WTC11 (cell line): ENCODE results near the gene PDE5A. TPM values are rescaled to one million over a fixed set of nuclear protein-coding genes. Genes with fewer than 3 reads are reported as not detected.

Experiments used
- ATAC-seq: fragments of 200-7000 bp; cut with Tn5 transposase; 2 replicates; pipeline ENCODE4 v1.10.0; 2021; ENCODE audit warnings: mild to moderate bottlenecking, moderate library complexity
- CTCF ChIA-PET: fragments of 300-600 bp; sonication (Branson Sonifier 250); formaldehyde crosslinking; loops from one replicate; lab custom pipeline; 2021; ENCODE audit warnings: antibody characterized with exemption; lab: Charles Lee
- POLR2A ChIA-PET: fragments of 350-600 bp; sonication (Branson Sonifier 250); formaldehyde crosslinking; loops from one replicate; lab custom pipeline; 2021; ENCODE audit warnings: antibody characterized with exemption; lab: Charles Lee
- DNase-seq: peaks from one replicate; pipeline ENCODE4 v3.0.0; 2021; ENCODE audit warnings: low spot score
- H3K27ac Mint-ChIP-seq: 2 replicates; pipeline ENCODE4 v1.8.0; 2021; ENCODE audit warnings: mixed read lengths
- H3K27me3 Mint-ChIP-seq: 2 replicates; pipeline ENCODE4 v1.8.0; 2021; ENCODE audit warnings: low read depth, mild to moderate bottlenecking, moderate library complexity, mixed read lengths
- H3K36me3 Mint-ChIP-seq: 2 replicates; pipeline ENCODE4 v1.8.0; 2021; ENCODE audit warnings: mixed read lengths
- H3K4me1 Mint-ChIP-seq: 2 replicates; pipeline ENCODE4 v1.8.0; 2022; ENCODE audit warnings: mixed read lengths
- H3K4me3 Mint-ChIP-seq: 2 replicates; pipeline ENCODE4 v1.8.0; 2021; ENCODE audit warnings: mild to moderate bottlenecking, moderate library complexity, mixed read lengths
- H3K9me3 Mint-ChIP-seq: 2 replicates; pipeline ENCODE4 v1.8.0; 2021; ENCODE audit warnings: mixed read lengths
- CBFB ChIP-seq: sonication (generic); formaldehyde crosslinking; IDR thresholded peaks from 2 replicates; pipeline ENCODE4 v1.8.1; 2022; ENCODE audit warnings: mild to moderate bottlenecking, low read depth, missing genetic modification reagents
- CREB1 ChIP-seq: sonication (generic); formaldehyde crosslinking; IDR thresholded peaks from 2 replicates; pipeline ENCODE4 v1.8.0; 2023; ENCODE audit warnings: mild to moderate bottlenecking, missing genetic modification reagents
- FOXK1 ChIP-seq: sonication (generic); formaldehyde crosslinking; IDR thresholded peaks from 2 replicates; pipeline ENCODE4 v1.8.0; 2022; ENCODE audit warnings: mild to moderate bottlenecking, moderate library complexity, missing genetic modification reagents
- FOXP1 ChIP-seq: sonication (generic); formaldehyde crosslinking; IDR thresholded peaks from 2 replicates; pipeline ENCODE4 v1.8.0; 2022; ENCODE audit warnings: missing genetic modification reagents, mild to moderate bottlenecking, moderate library complexity, borderline replicate concordance
- OVOL2 ChIP-seq: fragments of 250-450 bp; sonication (Bioruptor Pico); IDR thresholded peaks from 2 replicates; pipeline ENCODE4 v1.9.0; 2021; ENCODE audit warnings: mild to moderate bottlenecking, borderline replicate concordance
- SOX15 ChIP-seq: fragments of 250-450 bp; sonication (Bioruptor Pico); IDR thresholded peaks from 2 replicates; pipeline ENCODE4 v1.9.0; 2021; ENCODE audit warnings: mild to moderate bottlenecking
- ZNF121 ChIP-seq: sonication (generic); formaldehyde crosslinking; IDR thresholded peaks from 2 replicates; pipeline ENCODE4 v1.8.0; 2023; ENCODE audit warnings: missing genetic modification reagents
- ZNF416 ChIP-seq: fragments of 250-450 bp; sonication (Bioruptor Pico); IDR thresholded peaks from 2 replicates; pipeline ENCODE4 v1.9.0; 2021; ENCODE audit warnings: mild to moderate bottlenecking, inconsistent platforms
- total RNA-seq: library from RNA; stranded (reverse); gene quantifications from 3 replicates; pipeline ENCODE4 v1.2.3, GENCODE V29; 2021
- TF ChIP-seq, protein P1 (sequence below): fragments of 250-450 bp; sonication (Bioruptor Pico); conservative IDR thresholded peaks from 2 replicates; pipeline ENCODE4 v1.9.0; 2021; ENCODE audit warnings: mild to moderate bottlenecking
- TF ChIP-seq, protein P2 (sequence below): sonication (generic); formaldehyde crosslinking; IDR thresholded peaks from 2 replicates; pipeline ENCODE4 v1.8.0; 2022; ENCODE audit warnings: mild to moderate bottlenecking, missing genetic modification reagents
- TF ChIP-seq, protein P3 (sequence below): sonication (generic); formaldehyde crosslinking; IDR thresholded peaks from 2 replicates; pipeline ENCODE4 v1.8.0; 2022; ENCODE audit warnings: mild to moderate bottlenecking, missing genetic modification reagents
- TF ChIP-seq, protein P4 (sequence below): sonication (generic); formaldehyde crosslinking; IDR thresholded peaks from 2 replicates; pipeline ENCODE4 v1.8.0; 2022; ENCODE audit warnings: mild to moderate bottlenecking, missing genetic modification reagents
- TF ChIP-seq, protein P5 (sequence below): fragments of 250-450 bp; sonication (Bioruptor Pico); IDR thresholded peaks from 2 replicates; pipeline ENCODE4 v1.9.0; 2021; ENCODE audit warnings: mild to moderate bottlenecking
- TF ChIP-seq, protein P6 (sequence below): sonication (generic); formaldehyde crosslinking; IDR thresholded peaks from 2 replicates; pipeline ENCODE4 v1.8.1; 2022; ENCODE audit warnings: mild to moderate bottlenecking, moderate library complexity, missing genetic modification reagents
- TF ChIP-seq, protein P7 (sequence below): sonication (generic); formaldehyde crosslinking; IDR thresholded peaks from 2 replicates; pipeline ENCODE4 v1.8.1; 2022; ENCODE audit warnings: missing genetic modification reagents, borderline replicate concordance
- TF ChIP-seq, protein P8 (sequence below): sonication (generic); formaldehyde crosslinking; IDR thresholded peaks from 2 replicates; pipeline ENCODE4 v1.8.1; 2023; ENCODE audit warnings: mild to moderate bottlenecking, missing genetic modification reagents, borderline replicate concordance
- TF ChIP-seq, protein P9 (sequence below): sonication (generic); formaldehyde crosslinking; IDR thresholded peaks from 2 replicates; pipeline ENCODE4 v1.8.0; 2023; ENCODE audit warnings: missing genetic modification reagents, mild to moderate bottlenecking, borderline replicate concordance

Gene PDE5A
- total RNA-seq, 1 experiment from 2014 or later, result 25.6 TPM

DNA sequence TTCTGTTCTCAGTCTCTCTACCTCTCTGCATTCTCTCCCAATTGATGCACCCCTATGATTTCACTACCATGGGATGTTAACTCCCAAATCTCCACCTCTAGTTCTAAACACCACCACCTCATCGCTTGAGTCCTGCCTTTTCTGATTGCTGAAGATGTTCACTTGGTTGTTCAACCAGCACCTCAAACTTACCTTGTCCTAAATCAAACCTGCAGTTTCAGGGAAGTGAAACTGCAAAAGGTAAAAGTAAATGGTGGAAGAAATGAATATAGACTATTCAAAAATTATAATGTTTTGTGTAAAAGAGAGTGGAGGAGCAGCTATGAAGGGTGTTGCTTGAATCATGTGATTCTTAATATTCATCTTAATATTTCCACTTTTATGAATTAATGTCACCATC, 91.0 kb downstream of the PDE5A start (continued):
- TF ChIP-seq, protein P1, sequence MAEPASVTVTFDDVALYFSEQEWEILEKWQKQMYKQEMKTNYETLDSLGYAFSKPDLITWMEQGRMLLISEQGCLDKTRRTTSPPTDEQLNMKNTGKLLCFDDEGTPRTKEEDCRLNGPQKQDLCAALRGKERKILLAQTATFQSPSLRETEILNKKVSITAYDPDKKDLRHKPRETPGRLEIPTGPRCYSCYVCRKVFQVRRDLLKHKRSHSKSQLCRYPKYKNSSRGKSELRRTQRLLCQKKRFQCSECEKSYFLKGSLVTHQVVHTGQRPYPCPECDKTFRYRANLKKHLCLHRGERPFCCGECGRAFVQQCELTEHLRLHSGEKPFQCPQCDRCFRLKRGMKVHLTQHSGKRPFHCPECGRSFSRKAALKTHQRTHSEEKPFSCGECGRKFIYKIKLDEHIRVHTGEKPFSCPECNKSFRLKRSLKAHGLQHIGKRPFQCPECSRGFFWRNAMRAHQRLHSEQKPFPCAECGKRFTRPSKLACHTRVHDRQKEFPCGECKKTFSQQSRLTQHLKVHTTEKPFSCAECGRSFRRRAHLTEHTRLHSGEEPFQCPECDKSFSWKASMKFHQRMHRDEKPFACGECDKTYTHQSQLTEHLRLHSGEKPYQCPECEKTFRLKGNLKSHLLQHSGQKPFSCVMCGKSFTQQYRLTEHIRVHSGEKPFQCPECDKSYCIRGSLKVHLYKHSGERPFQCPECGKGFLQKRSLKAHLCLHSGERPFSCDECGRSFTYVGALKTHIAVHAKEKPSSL (CRISPR knock-in tag), result no peak
- TF ChIP-seq ZNF416 (CRISPR knock-in tag) (no peak), ZNF121 (CRISPR knock-in tag) (no peak), CBFB (CRISPR knock-in tag) (no peak), OVOL2 (CRISPR knock-in tag) (no peak)
- TF ChIP-seq, protein P2, sequence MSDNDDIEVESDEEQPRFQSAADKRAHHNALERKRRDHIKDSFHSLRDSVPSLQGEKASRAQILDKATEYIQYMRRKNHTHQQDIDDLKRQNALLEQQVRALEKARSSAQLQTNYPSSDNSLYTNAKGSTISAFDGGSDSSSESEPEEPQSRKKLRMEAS, result no peak
- TF ChIP-seq, protein P3, sequence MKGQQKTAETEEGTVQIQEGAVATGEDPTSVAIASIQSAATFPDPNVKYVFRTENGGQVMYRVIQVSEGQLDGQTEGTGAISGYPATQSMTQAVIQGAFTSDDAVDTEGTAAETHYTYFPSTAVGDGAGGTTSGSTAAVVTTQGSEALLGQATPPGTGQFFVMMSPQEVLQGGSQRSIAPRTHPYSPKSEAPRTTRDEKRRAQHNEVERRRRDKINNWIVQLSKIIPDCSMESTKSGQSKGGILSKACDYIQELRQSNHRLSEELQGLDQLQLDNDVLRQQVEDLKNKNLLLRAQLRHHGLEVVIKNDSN, result no peak
- TF ChIP-seq, protein P4, sequence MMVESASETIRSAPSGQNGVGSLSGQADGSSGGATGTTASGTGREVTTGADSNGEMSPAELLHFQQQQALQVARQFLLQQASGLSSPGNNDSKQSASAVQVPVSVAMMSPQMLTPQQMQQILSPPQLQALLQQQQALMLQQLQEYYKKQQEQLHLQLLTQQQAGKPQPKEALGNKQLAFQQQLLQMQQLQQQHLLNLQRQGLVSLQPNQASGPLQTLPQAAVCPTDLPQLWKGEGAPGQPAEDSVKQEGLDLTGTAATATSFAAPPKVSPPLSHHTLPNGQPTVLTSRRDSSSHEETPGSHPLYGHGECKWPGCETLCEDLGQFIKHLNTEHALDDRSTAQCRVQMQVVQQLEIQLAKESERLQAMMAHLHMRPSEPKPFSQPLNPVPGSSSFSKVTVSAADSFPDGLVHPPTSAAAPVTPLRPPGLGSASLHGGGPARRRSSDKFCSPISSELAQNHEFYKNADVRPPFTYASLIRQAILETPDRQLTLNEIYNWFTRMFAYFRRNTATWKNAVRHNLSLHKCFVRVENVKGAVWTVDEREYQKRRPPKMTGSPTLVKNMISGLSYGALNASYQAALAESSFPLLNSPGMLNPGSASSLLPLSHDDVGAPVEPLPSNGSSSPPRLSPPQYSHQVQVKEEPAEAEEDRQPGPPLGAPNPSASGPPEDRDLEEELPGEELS, result no peak

DNA sequence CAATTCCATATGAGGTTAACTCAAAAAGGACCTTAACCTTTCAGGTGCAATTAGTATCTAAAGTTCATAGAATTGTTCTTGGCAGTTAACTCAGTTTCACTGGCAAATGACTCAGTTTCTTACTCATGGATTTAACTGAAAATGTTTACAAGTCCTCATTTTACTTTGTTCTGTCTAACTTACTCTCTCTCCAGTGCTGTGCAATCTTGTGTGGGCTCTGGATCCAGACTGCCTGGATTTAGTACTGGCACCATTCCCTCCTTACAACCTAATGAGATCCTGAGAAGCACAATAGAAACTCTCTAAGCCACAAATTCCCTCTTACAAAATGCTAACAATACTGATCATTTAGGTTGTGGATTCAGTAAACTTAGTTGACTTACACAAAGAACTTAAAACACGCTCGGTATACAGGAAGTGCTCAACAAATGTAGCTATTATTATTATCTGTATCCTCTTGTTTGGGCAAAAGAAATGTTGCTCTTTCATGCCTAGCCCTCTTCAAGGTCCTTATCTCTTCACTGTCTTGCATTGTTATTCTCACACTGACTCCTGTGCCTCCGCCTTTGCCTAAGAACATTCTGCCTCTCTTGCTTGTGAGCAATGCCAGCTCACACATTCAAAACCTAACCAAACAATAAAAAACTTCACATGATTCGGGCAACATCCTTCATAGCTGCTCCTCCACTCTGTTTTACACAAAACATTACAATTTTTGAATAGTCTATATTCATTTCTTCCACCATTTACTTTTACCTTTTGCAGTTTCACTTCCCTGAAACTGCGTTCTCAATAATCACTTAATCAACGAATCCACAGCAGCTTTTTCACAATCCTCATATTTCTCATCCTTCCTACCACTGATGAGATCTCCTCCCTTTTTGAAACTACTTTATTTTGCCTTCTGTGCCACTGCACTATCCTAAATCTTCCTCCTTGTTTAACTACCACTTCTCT, 91.8 kb downstream of the PDE5A start:
- H3K9me3 Mint-ChIP-seq, result peaks cover 27% of the 10 kb centered on the region
- ATAC-seq (no peak), DNase-seq (no peak)
- H3K27ac Mint-ChIP-seq, result no peak overlapping the region
- H3K4me1 Mint-ChIP-seq, result peaks cover 16% of the 10 kb centered on the region
- no peak overlapping the region for H3K4me3 Mint-ChIP-seq
- CTCF ChIA-PET, result no interaction called here
- TF ChIP-seq CREB1 (CRISPR knock-in tag), result no peak
- TF ChIP-seq, protein P5, sequence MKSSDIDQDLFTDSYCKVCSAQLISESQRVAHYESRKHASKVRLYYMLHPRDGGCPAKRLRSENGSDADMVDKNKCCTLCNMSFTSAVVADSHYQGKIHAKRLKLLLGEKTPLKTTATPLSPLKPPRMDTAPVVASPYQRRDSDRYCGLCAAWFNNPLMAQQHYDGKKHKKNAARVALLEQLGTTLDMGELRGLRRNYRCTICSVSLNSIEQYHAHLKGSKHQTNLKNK (CRISPR knock-in tag), result no peak
- TF ChIP-seq, protein P6, sequence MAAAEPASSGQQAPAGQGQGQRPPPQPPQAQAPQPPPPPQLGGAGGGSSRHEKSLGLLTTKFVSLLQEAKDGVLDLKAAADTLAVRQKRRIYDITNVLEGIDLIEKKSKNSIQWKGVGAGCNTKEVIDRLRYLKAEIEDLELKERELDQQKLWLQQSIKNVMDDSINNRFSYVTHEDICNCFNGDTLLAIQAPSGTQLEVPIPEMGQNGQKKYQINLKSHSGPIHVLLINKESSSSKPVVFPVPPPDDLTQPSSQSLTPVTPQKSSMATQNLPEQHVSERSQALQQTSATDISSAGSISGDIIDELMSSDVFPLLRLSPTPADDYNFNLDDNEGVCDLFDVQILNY, result no peak
- TF ChIP-seq, protein P7, sequence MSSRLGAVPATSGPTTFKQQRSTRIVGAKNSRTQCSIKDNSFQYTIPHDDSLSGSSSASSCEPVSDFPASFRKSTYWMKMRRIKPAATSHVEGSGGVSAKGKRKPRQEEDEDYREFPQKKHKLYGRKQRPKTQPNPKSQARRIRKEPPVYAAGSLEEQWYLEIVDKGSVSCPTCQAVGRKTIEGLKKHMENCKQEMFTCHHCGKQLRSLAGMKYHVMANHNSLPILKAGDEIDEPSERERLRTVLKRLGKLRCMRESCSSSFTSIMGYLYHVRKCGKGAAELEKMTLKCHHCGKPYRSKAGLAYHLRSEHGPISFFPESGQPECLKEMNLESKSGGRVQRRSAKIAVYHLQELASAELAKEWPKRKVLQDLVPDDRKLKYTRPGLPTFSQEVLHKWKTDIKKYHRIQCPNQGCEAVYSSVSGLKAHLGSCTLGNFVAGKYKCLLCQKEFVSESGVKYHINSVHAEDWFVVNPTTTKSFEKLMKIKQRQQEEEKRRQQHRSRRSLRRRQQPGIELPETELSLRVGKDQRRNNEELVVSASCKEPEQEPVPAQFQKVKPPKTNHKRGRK, result no peak
- TF ChIP-seq, protein P8, sequence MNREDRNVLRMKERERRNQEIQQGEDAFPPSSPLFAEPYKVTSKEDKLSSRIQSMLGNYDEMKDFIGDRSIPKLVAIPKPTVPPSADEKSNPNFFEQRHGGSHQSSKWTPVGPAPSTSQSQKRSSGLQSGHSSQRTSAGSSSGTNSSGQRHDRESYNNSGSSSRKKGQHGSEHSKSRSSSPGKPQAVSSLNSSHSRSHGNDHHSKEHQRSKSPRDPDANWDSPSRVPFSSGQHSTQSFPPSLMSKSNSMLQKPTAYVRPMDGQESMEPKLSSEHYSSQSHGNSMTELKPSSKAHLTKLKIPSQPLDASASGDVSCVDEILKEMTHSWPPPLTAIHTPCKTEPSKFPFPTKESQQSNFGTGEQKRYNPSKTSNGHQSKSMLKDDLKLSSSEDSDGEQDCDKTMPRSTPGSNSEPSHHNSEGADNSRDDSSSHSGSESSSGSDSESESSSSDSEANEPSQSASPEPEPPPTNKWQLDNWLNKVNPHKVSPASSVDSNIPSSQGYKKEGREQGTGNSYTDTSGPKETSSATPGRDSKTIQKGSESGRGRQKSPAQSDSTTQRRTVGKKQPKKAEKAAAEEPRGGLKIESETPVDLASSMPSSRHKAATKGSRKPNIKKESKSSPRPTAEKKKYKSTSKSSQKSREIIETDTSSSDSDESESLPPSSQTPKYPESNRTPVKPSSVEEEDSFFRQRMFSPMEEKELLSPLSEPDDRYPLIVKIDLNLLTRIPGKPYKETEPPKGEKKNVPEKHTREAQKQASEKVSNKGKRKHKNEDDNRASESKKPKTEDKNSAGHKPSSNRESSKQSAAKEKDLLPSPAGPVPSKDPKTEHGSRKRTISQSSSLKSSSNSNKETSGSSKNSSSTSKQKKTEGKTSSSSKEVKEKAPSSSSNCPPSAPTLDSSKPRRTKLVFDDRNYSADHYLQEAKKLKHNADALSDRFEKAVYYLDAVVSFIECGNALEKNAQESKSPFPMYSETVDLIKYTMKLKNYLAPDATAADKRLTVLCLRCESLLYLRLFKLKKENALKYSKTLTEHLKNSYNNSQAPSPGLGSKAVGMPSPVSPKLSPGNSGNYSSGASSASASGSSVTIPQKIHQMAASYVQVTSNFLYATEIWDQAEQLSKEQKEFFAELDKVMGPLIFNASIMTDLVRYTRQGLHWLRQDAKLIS (CRISPR knock-in tag), result no peak
- no peak for TF ChIP-seq SOX15 (CRISPR knock-in tag)
- TF ChIP-seq FOXK1 (CRISPR knock-in tag), result no peak
- TF ChIP-seq FOXP1 (CRISPR knock-in tag), result no peak
- TF ChIP-seq, protein P9, sequence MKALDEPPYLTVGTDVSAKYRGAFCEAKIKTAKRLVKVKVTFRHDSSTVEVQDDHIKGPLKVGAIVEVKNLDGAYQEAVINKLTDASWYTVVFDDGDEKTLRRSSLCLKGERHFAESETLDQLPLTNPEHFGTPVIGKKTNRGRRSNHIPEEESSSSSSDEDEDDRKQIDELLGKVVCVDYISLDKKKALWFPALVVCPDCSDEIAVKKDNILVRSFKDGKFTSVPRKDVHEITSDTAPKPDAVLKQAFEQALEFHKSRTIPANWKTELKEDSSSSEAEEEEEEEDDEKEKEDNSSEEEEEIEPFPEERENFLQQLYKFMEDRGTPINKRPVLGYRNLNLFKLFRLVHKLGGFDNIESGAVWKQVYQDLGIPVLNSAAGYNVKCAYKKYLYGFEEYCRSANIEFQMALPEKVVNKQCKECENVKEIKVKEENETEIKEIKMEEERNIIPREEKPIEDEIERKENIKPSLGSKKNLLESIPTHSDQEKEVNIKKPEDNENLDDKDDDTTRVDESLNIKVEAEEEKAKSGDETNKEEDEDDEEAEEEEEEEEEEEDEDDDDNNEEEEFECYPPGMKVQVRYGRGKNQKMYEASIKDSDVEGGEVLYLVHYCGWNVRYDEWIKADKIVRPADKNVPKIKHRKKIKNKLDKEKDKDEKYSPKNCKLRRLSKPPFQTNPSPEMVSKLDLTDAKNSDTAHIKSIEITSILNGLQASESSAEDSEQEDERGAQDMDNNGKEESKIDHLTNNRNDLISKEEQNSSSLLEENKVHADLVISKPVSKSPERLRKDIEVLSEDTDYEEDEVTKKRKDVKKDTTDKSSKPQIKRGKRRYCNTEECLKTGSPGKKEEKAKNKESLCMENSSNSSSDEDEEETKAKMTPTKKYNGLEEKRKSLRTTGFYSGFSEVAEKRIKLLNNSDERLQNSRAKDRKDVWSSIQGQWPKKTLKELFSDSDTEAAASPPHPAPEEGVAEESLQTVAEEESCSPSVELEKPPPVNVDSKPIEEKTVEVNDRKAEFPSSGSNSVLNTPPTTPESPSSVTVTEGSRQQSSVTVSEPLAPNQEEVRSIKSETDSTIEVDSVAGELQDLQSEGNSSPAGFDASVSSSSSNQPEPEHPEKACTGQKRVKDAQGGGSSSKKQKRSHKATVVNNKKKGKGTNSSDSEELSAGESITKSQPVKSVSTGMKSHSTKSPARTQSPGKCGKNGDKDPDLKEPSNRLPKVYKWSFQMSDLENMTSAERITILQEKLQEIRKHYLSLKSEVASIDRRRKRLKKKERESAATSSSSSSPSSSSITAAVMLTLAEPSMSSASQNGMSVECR (CRISPR knock-in tag), result no peak
- H3K27me3 Mint-ChIP-seq, result no peaks in the 10 kb centered on the region; the same call in 1 of the 2 replicates
- POLR2A ChIA-PET, result no interaction called here
- peaks cover 57% of the 10 kb centered on the region for H3K36me3 Mint-ChIP-seq
